Measurements from ENCODE around the gene IQGAP1. TPM values are rescaled to one million over a fixed set of nuclear protein-coding genes. Genes with fewer than 3 reads are reported as not detected.

IQGAP1 gene
- total RNA-seq, 1 experiment from 2014 or later = 113 TPM

DNA sequence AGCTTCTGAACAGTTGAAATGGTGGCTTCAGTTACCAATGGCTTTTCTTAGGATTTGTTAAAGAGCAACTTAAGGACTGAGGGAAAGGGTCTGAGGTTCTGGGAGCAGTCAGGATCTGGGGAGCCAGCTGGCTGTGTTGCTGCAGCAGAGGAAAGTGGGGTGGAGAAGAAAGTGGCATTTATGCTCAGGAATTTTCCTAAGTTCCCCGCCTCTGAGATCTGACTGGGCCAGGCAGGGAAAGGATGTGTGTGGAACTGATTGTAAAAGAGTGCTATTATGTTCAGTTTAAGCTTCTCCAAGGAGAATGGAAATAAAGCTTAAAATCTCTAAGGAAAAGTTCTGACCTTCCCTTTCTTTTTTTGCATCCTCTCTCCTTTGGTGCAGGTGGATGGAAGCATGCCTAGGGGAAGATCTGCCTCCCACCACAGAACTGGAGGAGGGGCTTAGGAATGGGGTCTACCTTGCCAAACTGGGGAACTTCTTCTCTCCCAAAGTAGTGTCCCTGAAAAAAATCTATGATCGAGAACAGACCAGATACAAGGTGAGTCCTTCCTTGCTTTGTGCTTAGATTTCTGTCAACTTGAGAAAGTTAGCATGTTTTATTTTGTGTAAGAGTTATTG lies 37.8 kb downstream of the IQGAP1 start:
- Histone ChIP-seq H2AFZ (ENCODE audit: low read depth, low read length, poor library complexity, severe bottlenecking) (no peak overlapping the region), H3K4me1 (ENCODE audit: control insufficient read depth in 1 of 2, insufficient read depth in 2 of 2, low read length in 2 of 2) (peaks cover 17 to 22% of the 10 kb centered on the region in 2 experiments), H3K9me2 (ENCODE audit: insufficient read depth) (no peaks in the 10 kb centered on the region), H3K4me3 (replicated peaks in 1 of 2; ENCODE audit: low read depth in 1 of 2, low read length in 2 of 2) (no peak overlapping the region), H3K27me3 (ENCODE audit: insufficient read depth, low read length) (no peaks in the 10 kb centered on the region), H3K36me3 (ENCODE audit: control insufficient read depth in 1 of 2, insufficient read depth in 2 of 2, low read length in 2 of 2) (peaks cover 0 to 2% of the 10 kb centered on the region in 2 experiments; a peak in 1 of 4 replicates), H3K9me3 (ENCODE audit: control insufficient read depth in 1 of 2, insufficient read depth in 1 of 2, low read depth in 1 of 2, low read length in 2 of 2) (no peaks in the 10 kb centered on the region), H3K9ac (ENCODE audit: low read length) (no peak overlapping the region), H3K79me2 (ENCODE audit: insufficient read depth, low read length) (peaks cover 48% of the 10 kb centered on the region), H3K4me2 (ENCODE audit: low read length) (no peak overlapping the region), H3K27ac (ENCODE audit: low read depth, low read length) (no peak overlapping the region), H4K20me1 (ENCODE audit: insufficient read depth) (no peaks in the 10 kb centered on the region)
- no TSS peak for BruUV-seq (replicated peaks)
- ATAC-seq (no peak), DNase-seq (ENCODE audit: low read depth, low spot score) (no peak)
- ChIA-PET RAD21 (ENCODE audit: low non-redundant PET in 1 of 2, low total read pairs in 2 of 2, uncharacterized antibody in 2 of 2, unreplicated experiment in 2 of 2) (no interaction called here), POLR2A (no interaction called here), CTCF (no interaction called here)
- TF ChIP-seq FOSL1 (IDR thresholded peaks at IDR 0.05; ENCODE audit: low read depth) (no peak), SRF (IDR thresholded peaks at IDR 0.05; ENCODE audit: low read depth) (no peak), POLR2A (IDR thresholded peaks at IDR 0.05; ENCODE audit: borderline replicate concordance, extremely low read depth, insufficient read depth, insufficient read length) (no peak), CBX3 (IDR thresholded peaks at IDR 0.05; ENCODE audit: low read depth) (no peak), TCF7L2 (IDR thresholded peaks at IDR 0.05; ENCODE audit: borderline replicate concordance, extremely low read depth, insufficient read depth, insufficient read length) (no peak), POLR2AphosphoS5 (IDR thresholded peaks at IDR 0.05; ENCODE audit: low read depth, low read length) (no peak), RAD21 (IDR thresholded peaks at IDR 0.05; ENCODE audit: low read depth) (no peak)
- TF ChIP-seq, protein P1, sequence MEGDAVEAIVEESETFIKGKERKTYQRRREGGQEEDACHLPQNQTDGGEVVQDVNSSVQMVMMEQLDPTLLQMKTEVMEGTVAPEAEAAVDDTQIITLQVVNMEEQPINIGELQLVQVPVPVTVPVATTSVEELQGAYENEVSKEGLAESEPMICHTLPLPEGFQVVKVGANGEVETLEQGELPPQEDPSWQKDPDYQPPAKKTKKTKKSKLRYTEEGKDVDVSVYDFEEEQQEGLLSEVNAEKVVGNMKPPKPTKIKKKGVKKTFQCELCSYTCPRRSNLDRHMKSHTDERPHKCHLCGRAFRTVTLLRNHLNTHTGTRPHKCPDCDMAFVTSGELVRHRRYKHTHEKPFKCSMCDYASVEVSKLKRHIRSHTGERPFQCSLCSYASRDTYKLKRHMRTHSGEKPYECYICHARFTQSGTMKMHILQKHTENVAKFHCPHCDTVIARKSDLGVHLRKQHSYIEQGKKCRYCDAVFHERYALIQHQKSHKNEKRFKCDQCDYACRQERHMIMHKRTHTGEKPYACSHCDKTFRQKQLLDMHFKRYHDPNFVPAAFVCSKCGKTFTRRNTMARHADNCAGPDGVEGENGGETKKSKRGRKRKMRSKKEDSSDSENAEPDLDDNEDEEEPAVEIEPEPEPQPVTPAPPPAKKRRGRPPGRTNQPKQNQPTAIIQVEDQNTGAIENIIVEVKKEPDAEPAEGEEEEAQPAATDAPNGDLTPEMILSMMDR (IDR thresholded peaks at IDR 0.05 in 2 of 3, conservative IDR thresholded peaks at IDR 0.05 in 1 of 3; ENCODE audit: borderline replicate concordance in 1 of 3, insufficient read depth in 1 of 3, low read depth in 2 of 3, low read length in 2 of 3) = no peak
- intact Hi-C loops (cut with micrococcal nuclease) = no loop called here
